IMR-90 (cell line): Measurements from ENCODE around the gene CRYBG3. TPM values are rescaled to one million over a fixed set of nuclear protein-coding genes. Genes with fewer than 3 reads are reported as not detected.

ENCODE experiments used
- ATAC-seq: fragments of 200-7000 bp; cut with Tn5 transposase; 2 replicates; pipeline ENCODE4 v1.9.1; 2020; ENCODE audit warnings: low read depth, mild to moderate bottlenecking, moderate library complexity
- BruUV-seq: library from RNA; stranded (reverse); fragments of 400-500 nt; replicated peaks from 2 replicates; lab custom pipeline; 2021; lab: Mats Ljungman, UMichigan
- CTCF ChIA-PET: fragments of 300-600 bp; formaldehyde crosslinking; extraction: SDS; loops from one replicate; lab custom pipeline; 2021; ENCODE audit warnings: antibody characterized with exemption; lab: Yijun Ruan, JAX
- POLR2A ChIA-PET: fragments of 300-600 bp; sonication (Branson Sonifier 250); formaldehyde crosslinking; loops from one replicate; lab custom pipeline; 2022; ENCODE audit warnings: antibody characterized with exemption; ENCODE audit not compliant: unreplicated experiment; lab: Charles Lee
- DNase-seq: peaks from one replicate; pipeline ENCODE4 v3.0.0; 2013
- H2AFZ ChIP-seq: replicated peaks from 2 replicates; pipeline ENCODE3; 2013; ENCODE audit warnings: low read length, mild to moderate bottlenecking; ENCODE audit not compliant: poor library complexity
- H2AK5ac ChIP-seq: 2 replicates; pipeline ENCODE4 v1.6.1; 2013; ENCODE audit warnings: low read depth, low read length, inconsistent platforms
- H2AK9ac ChIP-seq: replicated peaks from 2 replicates; pipeline ENCODE3; 2013; ENCODE audit warnings: mild to moderate bottlenecking, low read depth, low read length, moderate library complexity; ENCODE audit not compliant: poor library complexity
- H2BK120ac ChIP-seq: 2 replicates; pipeline ENCODE4 v1.6.1; 2013; ENCODE audit warnings: low read depth, low read length, inconsistent platforms
- H2BK15ac ChIP-seq: 3 replicates; pipeline ENCODE4 v1.6.1; 2013; ENCODE audit warnings: low read depth, low read length, inconsistent platforms
- H2BK20ac ChIP-seq: 2 replicates; pipeline ENCODE4 v1.6.1; 2013; ENCODE audit warnings: low read depth, mild to moderate bottlenecking, inconsistent platforms, low read length, moderate library complexity
- H2BK5ac ChIP-seq: 2 replicates; pipeline ENCODE4 v1.6.1; 2013; ENCODE audit warnings: mild to moderate bottlenecking, low read depth, low read length, inconsistent platforms; ENCODE audit not compliant: poor library complexity, severe bottlenecking
- H3K14ac ChIP-seq: replicated peaks from 2 replicates; pipeline ENCODE4 v1.6.1; 2013; ENCODE audit warnings: low read depth, low read length, inconsistent platforms
- H3K18ac ChIP-seq: 2 replicates; pipeline ENCODE4 v1.6.1; 2013; ENCODE audit warnings: low read depth, low read length, control low read depth
- H3K23ac ChIP-seq: 2 replicates; pipeline ENCODE4 v1.6.1; 2013; ENCODE audit warnings: low read depth, low read length, inconsistent platforms
- H3K27ac ChIP-seq: 2 replicates; pipeline ENCODE4 v1.5.1; 2013; ENCODE audit warnings: mild to moderate bottlenecking, control low read depth, low read length; ENCODE audit not compliant: insufficient read depth
- H3K27me3 ChIP-seq: 2 replicates; pipeline ENCODE4 v1.6.1; 2013; ENCODE audit warnings: low read length; ENCODE audit not compliant: control insufficient read depth, insufficient read depth
- H3K36me3 ChIP-seq: 2 replicates; pipeline ENCODE4 v1.6.1; 2013; ENCODE audit warnings: low read length, mixed read lengths; ENCODE audit not compliant: control insufficient read depth, insufficient read depth
- H3K4ac ChIP-seq: 2 replicates; pipeline ENCODE4 v1.6.1; 2013; ENCODE audit warnings: low read depth, low read length, inconsistent platforms
- H3K4me1 ChIP-seq: 2 replicates; pipeline ENCODE4 v1.6.1; 2013; ENCODE audit warnings: low read length, mixed read lengths; ENCODE audit not compliant: control insufficient read depth, insufficient read depth
- H3K4me2 ChIP-seq: 2 replicates; pipeline ENCODE4 v1.6.1; 2013; ENCODE audit warnings: low read depth, mild to moderate bottlenecking, control low read depth, low read length, moderate library complexity
- H3K4me3 ChIP-seq: 2 replicates; pipeline ENCODE4 v1.5.1; 2013; ENCODE audit warnings: low read depth, mild to moderate bottlenecking, control low read depth, low read length, moderate library complexity; ENCODE audit not compliant: insufficient read depth
- H3K56ac ChIP-seq: 2 replicates; pipeline ENCODE4 v1.6.1; 2013; ENCODE audit warnings: low read length, inconsistent platforms; ENCODE audit not compliant: insufficient read depth; ENCODE audit errors: extremely low read depth
- H3K79me1 ChIP-seq, 2 experiments: 2 replicates each; pipeline ENCODE4 v1.6.1; 2013; ENCODE audit warnings: low read length in 2 of 2, inconsistent platforms in 1 of 2, low read depth in 1 of 2
- H3K9ac ChIP-seq: 2 replicates; pipeline ENCODE4 v1.6.1; 2013; ENCODE audit warnings: low read depth, low read length, control low read depth
- H3K9me1 ChIP-seq: 2 replicates; pipeline ENCODE4 v1.6.1; 2013; ENCODE audit warnings: low read length, inconsistent platforms; ENCODE audit not compliant: insufficient read depth
- H3K9me3 ChIP-seq: 2 replicates; pipeline ENCODE4 v1.6.1; 2013; ENCODE audit warnings: low read length; ENCODE audit not compliant: control insufficient read depth, insufficient read depth
- H4K20me1 ChIP-seq: 2 replicates; pipeline ENCODE4 v1.6.1; 2013; ENCODE audit warnings: low read length, inconsistent platforms; ENCODE audit not compliant: insufficient read depth
- H4K5ac ChIP-seq: 2 replicates; pipeline ENCODE4 v1.6.1; 2013; ENCODE audit warnings: mild to moderate bottlenecking, low read depth, low read length, control low read depth
- H4K8ac ChIP-seq, 2 experiments: 2 replicates each; pipeline ENCODE4 v1.6.1; 2013; ENCODE audit warnings: low read depth in 2 of 2, low read length in 2 of 2, control low read depth in 1 of 2, inconsistent platforms in 1 of 2
- H4K91ac ChIP-seq: 2 replicates; pipeline ENCODE4 v1.6.1; 2013; ENCODE audit warnings: low read depth, low read length, inconsistent platforms; ENCODE audit not compliant: insufficient read depth
- BHLHE40 ChIP-seq: fragments of 150-350 bp; IDR thresholded peaks from 2 replicates; pipeline ENCODE4 v1.6.1; 2016; ENCODE audit warnings: mild to moderate bottlenecking, low read depth, low read length
- CEBPB ChIP-seq: IDR thresholded peaks from 2 replicates; pipeline ENCODE4 v1.6.1; 2012; ENCODE audit warnings: low read depth, low read length, improper control_type of control experiment
- CHD1 ChIP-seq: IDR thresholded peaks from 2 replicates; pipeline ENCODE4 v1.6.1; 2012; ENCODE audit warnings: low read depth, low read length, improper control_type of control experiment
- FOS ChIP-seq: fragments of 150-350 bp; IDR thresholded peaks from 2 replicates; pipeline ENCODE4 v1.6.1; 2016; ENCODE audit warnings: low read depth, low read length
- MXI1 ChIP-seq: IDR thresholded peaks from 2 replicates; pipeline ENCODE4 v1.6.1; 2012; ENCODE audit warnings: low read depth, mild to moderate bottlenecking, low read length, moderate library complexity, borderline replicate concordance
- NFE2L2 ChIP-seq: fragments of 150-350 bp; IDR thresholded peaks from 2 replicates; pipeline ENCODE4 v1.6.1; 2016; ENCODE audit warnings: low read depth, mild to moderate bottlenecking, low read length
- POLR2A ChIP-seq: IDR thresholded peaks from 2 replicates; pipeline ENCODE4 v1.6.1; 2012; ENCODE audit warnings: mild to moderate bottlenecking, low read depth, low read length
- RAD21 ChIP-seq: IDR thresholded peaks from 2 replicates; pipeline ENCODE4 v1.6.1; 2012; ENCODE audit warnings: low read length, improper control_type of control experiment
- RCOR1 ChIP-seq: IDR thresholded peaks from 2 replicates; pipeline ENCODE4 v1.6.1; 2012; ENCODE audit warnings: mild to moderate bottlenecking, low read length, improper control_type of control experiment; ENCODE audit not compliant: insufficient replicate concordance
- RFX5 ChIP-seq: IDR thresholded peaks from 2 replicates; pipeline ENCODE4 v1.8.0; 2012; ENCODE audit warnings: low read depth, mild to moderate bottlenecking, low read length, moderate library complexity
- SMC3 ChIP-seq: fragments of 150-350 bp; IDR thresholded peaks from 2 replicates; pipeline ENCODE4 v1.6.1; 2016; ENCODE audit warnings: low read depth, mild to moderate bottlenecking, antibody characterized with exemption, low read length, moderate library complexity
- WGBS, 2 experiments: methylation state at CpG; one replicate each; pipeline versions ENCODE4 v1.1.5 to v1.1.7; 2013; ENCODE audit warnings: missing lambda C conversion rate in 2 of 2; ENCODE audit not compliant: insufficient read length in 1 of 2; ENCODE audit errors: extremely low coverage in 2 of 2; 5-methylcytosine and 5-hydroxymethylcytosine counted together
- dilution Hi-C: fragments of 300-500 bp; cut with HindIII; formaldehyde crosslinking; loops from one replicate; pipeline ENCODE4 v1.14.3; 2018; ENCODE audit warnings: low sequenced_read_pairs; ENCODE audit not compliant: unreplicated experiment
- in situ Hi-C: fragments of 300-500 bp; cut with MboI; formaldehyde crosslinking; loops from 3 replicates; pipeline ENCODE4 v1.14.3; 2019; ENCODE audit warnings: low sequenced_read_pairs, inconsistent platforms, mixed read lengths
- intact Hi-C: fragments of 100-400 bp; cut with micrococcal nuclease; formaldehyde crosslinking; loops from 2 replicates; pipeline ENCODE4 v1.10.0; 2022
- polyA plus RNA-seq, 3 experiments: library from polyadenylated mRNA; depleted of rRNA; stranded (reverse); fragments of >200 nt; gene quantifications; 2 replicates each; pipeline ENCODE4 v1.2.3, GENCODE V29; 2012; ENCODE audit warnings: low replicate concordance in 1 of 3
- total RNA-seq: library from RNA; depleted of rRNA; stranded (reverse); fragments of >200 nt; gene quantifications from 2 replicates; pipeline ENCODE4 v1.2.3, GENCODE V29; 2012
- TF ChIP-seq, protein P1 (sequence below): fragments of 150-350 bp; IDR thresholded peaks from 2 replicates; pipeline ENCODE4 v1.6.1; 2017; ENCODE audit warnings: mild to moderate bottlenecking, antibody characterized with exemption, low read length, low read depth

The CRYBG3 gene
- total and polyA plus RNA-seq, 2 of the 4 experiments (the other 2 are of a cell fraction) = 4.9 to 26.2 TPM

DNA sequence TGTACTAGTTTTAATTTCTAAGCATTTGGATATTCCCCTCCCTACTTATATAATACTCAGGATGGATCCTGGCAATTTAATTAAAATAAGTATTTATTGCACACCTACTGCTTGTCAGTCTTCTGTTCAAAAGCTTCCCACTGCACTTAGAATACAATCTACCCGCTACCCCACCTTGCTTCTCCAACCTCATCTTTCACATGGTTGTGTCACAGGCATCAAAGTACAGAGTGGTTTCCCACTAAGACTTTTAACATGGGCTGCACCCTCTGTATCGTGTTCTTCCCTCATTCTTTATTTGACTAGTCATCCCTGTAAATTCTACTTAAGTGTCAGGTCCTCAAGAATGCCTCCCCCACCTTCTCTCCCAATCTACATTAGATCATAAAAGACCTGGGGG is 115.4 kb downstream of the CRYBG3 start:
- no peak overlapping the region for H2BK15ac ChIP-seq
- no peak overlapping the region for H2BK20ac ChIP-seq
- H3K14ac ChIP-seq = no peak overlapping the region
- no peak overlapping the region for H2BK120ac ChIP-seq
- no peak overlapping the region for H2AK9ac ChIP-seq
- intact Hi-C loops (no loop called here), dilution Hi-C loops (no loop called here), in situ Hi-C loops (no loop called here)
- no peak for DNase-seq
- H3K9me1 ChIP-seq = peaks cover 3% of the 10 kb centered on the region
- no peak for ATAC-seq
- CTCF ChIA-PET = no interaction called here
- no peak overlapping the region for H4K5ac ChIP-seq
- H3K56ac ChIP-seq = no peak overlapping the region
- no peaks in the 10 kb centered on the region for H3K27me3 ChIP-seq
- no peaks in the 10 kb centered on the region for H3K9me3 ChIP-seq
- no peaks in the 10 kb centered on the region for H4K20me1 ChIP-seq
- H4K8ac ChIP-seq = no peak overlapping the region
- no peak overlapping the region for H3K27ac ChIP-seq
- POLR2A ChIA-PET = no interaction called here
- no peak overlapping the region for H3K9ac ChIP-seq
- no peak overlapping the region for H2AK5ac ChIP-seq
- no peak overlapping the region for H3K18ac ChIP-seq
- H2AFZ ChIP-seq = no peak overlapping the region
- H3K4me2 ChIP-seq = no peak overlapping the region
- H2BK5ac ChIP-seq = no peak overlapping the region
- no peak overlapping the region for H3K4ac ChIP-seq
- H3K36me3 ChIP-seq = peaks cover 18% of the 10 kb centered on the region
- WGBS, 2 experiments = 67% methylated on average over 2 of the region's 2 CpGs; no CpG with 5 or more reads in 1 of the 2 experiments
- H4K91ac ChIP-seq = no peak overlapping the region
- H3K79me1 ChIP-seq = no peaks in the 10 kb centered on the region
- BruUV-seq = no TSS peak
- no peak overlapping the region for H3K4me3 ChIP-seq
- TF ChIP-seq RFX5 = no peak
- no peak for TF ChIP-seq POLR2A
- TF ChIP-seq CHD1 = no peak
- no peak for TF ChIP-seq CEBPB
- no peak for TF ChIP-seq FOS
- no peak for TF ChIP-seq RAD21
- no peak for TF ChIP-seq BHLHE40
- no peak for TF ChIP-seq NFE2L2
- no peak for TF ChIP-seq RCOR1
- no peak for TF ChIP-seq SMC3
- TF ChIP-seq, protein P1, sequence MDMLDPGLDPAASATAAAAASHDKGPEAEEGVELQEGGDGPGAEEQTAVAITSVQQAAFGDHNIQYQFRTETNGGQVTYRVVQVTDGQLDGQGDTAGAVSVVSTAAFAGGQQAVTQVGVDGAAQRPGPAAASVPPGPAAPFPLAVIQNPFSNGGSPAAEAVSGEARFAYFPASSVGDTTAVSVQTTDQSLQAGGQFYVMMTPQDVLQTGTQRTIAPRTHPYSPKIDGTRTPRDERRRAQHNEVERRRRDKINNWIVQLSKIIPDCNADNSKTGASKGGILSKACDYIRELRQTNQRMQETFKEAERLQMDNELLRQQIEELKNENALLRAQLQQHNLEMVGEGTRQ = no peak
- no peak for TF ChIP-seq MXI1
- no peaks in the 10 kb centered on the region for H3K4me1 ChIP-seq
- H3K23ac ChIP-seq = no peak overlapping the region
